DND-41 (cell line): Measurements from ENCODE around the gene TERB2.
"Not testable (repeated sequence)": the region's sequence is repeated elsewhere in the genome, so short reads cannot be mapped to it uniquely, and the experiment has no call there.

Experiments used
- ATAC-seq: fragments of 200-7000 bp; cut with Tn5 transposase; 3 replicates; pipeline ENCODE4 v1.9.1; 2021; ENCODE audit warnings: low read depth; ENCODE audit not compliant: insufficient read depth
- DNase-seq: peaks from one replicate; pipeline ENCODE4 v3.0.0-alpha.2; 2020
- H2AFZ ChIP-seq: 2 replicates; pipeline ENCODE4 v1.6.0; 2012; ENCODE audit warnings: low read depth, low read length
- H3K27ac ChIP-seq: 2 replicates; pipeline ENCODE4 v1.5.1; 2012; ENCODE audit warnings: low read length, inconsistent platforms
- H3K27me3 ChIP-seq: fragments of 200-600 bp; sonication (generic); 2 replicates; pipeline ENCODE4 v1.6.0; 2012; ENCODE audit warnings: low read length, mild to moderate bottlenecking, inconsistent platforms; ENCODE audit not compliant: insufficient read depth, poor library complexity
- H3K36me3 ChIP-seq: 2 replicates; pipeline ENCODE4 v1.5.1; 2012; ENCODE audit warnings: low read length, inconsistent platforms; ENCODE audit not compliant: insufficient read depth
- H3K4me1 ChIP-seq: 2 replicates; pipeline ENCODE4 v1.5.1; 2012; ENCODE audit warnings: mild to moderate bottlenecking, low read length; ENCODE audit not compliant: insufficient read depth
- H3K4me2 ChIP-seq: 2 replicates; pipeline ENCODE4 v1.6.0; 2012; ENCODE audit warnings: mild to moderate bottlenecking, moderate library complexity, low read length, inconsistent platforms; ENCODE audit not compliant: insufficient read depth
- H3K4me3 ChIP-seq, 2 experiments: fragments of 200-600 bp in 1 of 2; shearing (Covaris generic) in 1 of 2; 2 replicates each; pipeline ENCODE4 v1.5.1; 2012 to 2016; ENCODE audit warnings: inconsistent platforms in 2 of 2, low read length in 2 of 2, mild to moderate bottlenecking in 2 of 2, low read depth in 1 of 2, moderate library complexity in 1 of 2
- H3K79me2 ChIP-seq: 2 replicates; pipeline ENCODE4 v1.6.0; 2012; ENCODE audit warnings: low read length, inconsistent platforms; ENCODE audit not compliant: insufficient read depth
- H3K9ac ChIP-seq: 2 replicates; pipeline ENCODE4 v1.6.0; 2012; ENCODE audit warnings: low read depth, mild to moderate bottlenecking, inconsistent platforms, low read length, moderate library complexity
- H3K9me3 ChIP-seq: 2 replicates; pipeline ENCODE4 v1.5.1; 2012; ENCODE audit warnings: low read length, moderate library complexity, mild to moderate bottlenecking, inconsistent platforms; ENCODE audit not compliant: insufficient read depth, severe bottlenecking
- H4K20me1 ChIP-seq: 2 replicates; pipeline ENCODE4 v1.6.0; 2012; ENCODE audit warnings: low read length; ENCODE audit not compliant: insufficient read depth
- EZH2 ChIP-seq: IDR thresholded peaks from 3 replicates; pipeline ENCODE4 v1.6.1; 2012; ENCODE audit warnings: borderline replicate concordance, low read depth, mild to moderate bottlenecking, moderate library complexity, low read length, inconsistent platforms; ENCODE audit not compliant: severe bottlenecking
- TF ChIP-seq, protein P1 (sequence below): IDR thresholded peaks from 2 replicates; pipeline ENCODE4 v1.5.1; 2012; ENCODE audit warnings: borderline replicate concordance, low read length, moderate library complexity, mild to moderate bottlenecking; ENCODE audit not compliant: poor library complexity, severe bottlenecking; ENCODE audit errors: extremely low read depth

Gene TERB2

DNA sequence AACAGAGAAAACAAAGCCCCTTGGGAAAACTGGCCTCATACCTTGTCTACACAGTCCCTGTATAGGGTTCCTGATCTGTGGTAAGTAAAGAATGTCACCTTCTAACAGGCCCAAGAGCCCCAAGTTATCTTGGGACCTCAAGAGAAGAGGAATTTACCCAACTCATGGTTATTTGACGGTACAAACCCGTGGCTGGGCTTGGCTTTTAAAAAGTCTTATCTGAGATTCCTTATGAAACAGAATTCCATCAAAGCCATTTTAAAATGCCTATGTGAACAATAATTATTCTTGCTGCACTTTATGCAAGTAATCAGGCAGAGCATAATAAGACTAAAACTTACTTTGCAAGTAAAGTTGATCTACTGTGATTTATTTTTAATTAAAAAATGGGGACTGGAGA, 52.6 kb downstream of the TERB2 start:
- no peak overlapping the region for H3K9ac ChIP-seq
- H3K79me2 ChIP-seq, result no peaks in the 10 kb centered on the region
- no peaks in the 10 kb centered on the region for H3K4me1 ChIP-seq
- TF ChIP-seq EZH2, result no peak
- TF ChIP-seq, protein P1, sequence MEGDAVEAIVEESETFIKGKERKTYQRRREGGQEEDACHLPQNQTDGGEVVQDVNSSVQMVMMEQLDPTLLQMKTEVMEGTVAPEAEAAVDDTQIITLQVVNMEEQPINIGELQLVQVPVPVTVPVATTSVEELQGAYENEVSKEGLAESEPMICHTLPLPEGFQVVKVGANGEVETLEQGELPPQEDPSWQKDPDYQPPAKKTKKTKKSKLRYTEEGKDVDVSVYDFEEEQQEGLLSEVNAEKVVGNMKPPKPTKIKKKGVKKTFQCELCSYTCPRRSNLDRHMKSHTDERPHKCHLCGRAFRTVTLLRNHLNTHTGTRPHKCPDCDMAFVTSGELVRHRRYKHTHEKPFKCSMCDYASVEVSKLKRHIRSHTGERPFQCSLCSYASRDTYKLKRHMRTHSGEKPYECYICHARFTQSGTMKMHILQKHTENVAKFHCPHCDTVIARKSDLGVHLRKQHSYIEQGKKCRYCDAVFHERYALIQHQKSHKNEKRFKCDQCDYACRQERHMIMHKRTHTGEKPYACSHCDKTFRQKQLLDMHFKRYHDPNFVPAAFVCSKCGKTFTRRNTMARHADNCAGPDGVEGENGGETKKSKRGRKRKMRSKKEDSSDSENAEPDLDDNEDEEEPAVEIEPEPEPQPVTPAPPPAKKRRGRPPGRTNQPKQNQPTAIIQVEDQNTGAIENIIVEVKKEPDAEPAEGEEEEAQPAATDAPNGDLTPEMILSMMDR, result no peak
- no peak overlapping the region for H2AFZ ChIP-seq
- H3K4me2 ChIP-seq, result no peak overlapping the region
- H3K27me3 ChIP-seq, result no peaks in the 10 kb centered on the region
- ATAC-seq (no peak), DNase-seq (no peak)
- H3K27ac ChIP-seq, result no peak overlapping the region
- H4K20me1 ChIP-seq, result no peaks in the 10 kb centered on the region
- H3K9me3 ChIP-seq, result no peaks in the 10 kb centered on the region
- H3K36me3 ChIP-seq, result no peaks in the 10 kb centered on the region
- H3K4me3 ChIP-seq, result no peak overlapping the region

DNA sequence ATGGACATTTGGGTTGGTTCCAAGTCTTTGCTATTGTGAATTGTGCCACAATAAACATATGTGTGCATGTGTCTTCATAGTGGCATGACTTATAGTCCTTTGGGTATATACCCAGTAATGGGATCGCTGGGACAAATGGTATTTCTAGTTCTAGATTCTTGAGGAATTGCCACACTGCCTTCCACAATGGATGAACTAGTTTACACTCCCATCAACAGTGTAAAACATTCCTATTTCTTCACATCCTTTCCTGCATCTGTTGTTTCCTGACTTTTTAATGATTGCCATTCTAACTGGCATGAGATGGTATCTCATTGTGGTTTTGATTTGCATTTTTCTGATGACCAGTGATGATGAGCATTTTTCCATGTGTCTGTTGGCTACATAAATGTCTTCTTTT, 58.6 kb downstream of the TERB2 start:
- not testable (repeated sequence) for H3K4me1 ChIP-seq, H3K27ac ChIP-seq, H3K9ac ChIP-seq, H3K4me3 ChIP-seq, H3K4me2 ChIP-seq, H3K27me3 ChIP-seq, H3K36me3 ChIP-seq, H3K79me2 ChIP-seq, DNase-seq, ATAC-seq, H2AFZ ChIP-seq, H4K20me1 ChIP-seq, H3K9me3 ChIP-seq

DNA sequence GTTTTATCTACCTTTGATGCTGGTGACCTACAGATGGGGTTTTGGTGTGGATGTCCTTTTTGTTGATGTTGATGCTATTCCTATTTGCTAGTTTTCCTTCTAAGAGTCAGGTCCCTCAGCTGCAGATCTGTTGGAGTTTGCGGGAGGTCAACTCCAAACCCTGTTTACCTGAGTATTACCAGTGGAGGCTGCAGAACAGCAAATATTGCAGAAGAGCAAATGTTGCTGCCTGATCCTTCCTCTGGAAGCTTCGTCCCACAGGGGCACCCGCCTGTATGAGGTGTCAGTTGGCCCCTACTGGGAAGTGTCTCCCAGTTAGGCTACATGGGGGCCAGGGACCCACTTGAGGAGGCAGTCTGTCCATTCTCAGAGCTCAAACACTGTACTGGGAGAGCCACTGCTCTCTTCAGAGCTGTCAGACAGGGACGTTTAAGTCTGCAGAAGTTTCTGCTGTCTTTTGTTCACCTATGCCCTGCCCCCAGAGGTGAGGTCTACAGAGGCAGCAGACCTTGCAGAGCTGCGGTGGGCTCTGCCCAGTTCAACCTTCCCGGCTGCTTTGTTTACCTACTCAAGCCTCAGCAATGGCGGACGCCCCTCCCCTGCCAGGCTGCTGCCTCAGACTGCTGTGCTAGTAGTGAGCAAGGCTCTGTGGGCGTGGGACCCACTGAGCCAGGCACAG, 63.9 kb downstream of the TERB2 start:
- H3K4me3 ChIP-seq, DNase-seq, H3K9me3 ChIP-seq, H3K9ac ChIP-seq, H2AFZ ChIP-seq, H3K27ac ChIP-seq, ATAC-seq, H3K27me3 ChIP-seq, H3K36me3 ChIP-seq, H4K20me1 ChIP-seq, H3K4me2 ChIP-seq: not testable (repeated sequence)
- H3K79me2 ChIP-seq, result peaks cover 18% of the 10 kb centered on the region
- H3K4me1 ChIP-seq, result peaks cover 30% of the 10 kb centered on the region

DNA sequence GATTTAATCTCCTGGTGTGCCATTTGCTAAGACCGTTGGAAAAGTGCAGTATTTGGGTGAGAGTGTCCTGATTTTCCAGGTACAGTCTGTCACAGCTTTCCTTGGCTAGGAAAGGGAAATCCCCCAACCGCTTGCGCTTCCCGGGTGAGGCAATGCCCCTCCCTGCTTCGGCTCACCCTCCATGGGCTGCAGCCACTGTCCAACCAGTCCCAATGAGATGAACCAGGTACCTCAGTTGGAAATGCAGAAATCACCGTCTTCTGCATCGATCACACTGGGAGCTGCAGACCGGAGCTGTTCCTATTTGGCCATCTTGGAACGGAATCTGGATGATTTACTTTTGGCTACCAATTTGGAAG, 64.4 kb downstream of the TERB2 start:
- not testable (repeated sequence) for H4K20me1 ChIP-seq, H3K27ac ChIP-seq, H3K4me2 ChIP-seq, H3K36me3 ChIP-seq, H2AFZ ChIP-seq, ATAC-seq, H3K4me3 ChIP-seq, H3K9me3 ChIP-seq, DNase-seq, H3K27me3 ChIP-seq, H3K9ac ChIP-seq
- Histone ChIP-seq H3K4me1 (peaks cover 34% of the 10 kb centered on the region), H3K79me2 (peaks cover 20% of the 10 kb centered on the region)

DNA sequence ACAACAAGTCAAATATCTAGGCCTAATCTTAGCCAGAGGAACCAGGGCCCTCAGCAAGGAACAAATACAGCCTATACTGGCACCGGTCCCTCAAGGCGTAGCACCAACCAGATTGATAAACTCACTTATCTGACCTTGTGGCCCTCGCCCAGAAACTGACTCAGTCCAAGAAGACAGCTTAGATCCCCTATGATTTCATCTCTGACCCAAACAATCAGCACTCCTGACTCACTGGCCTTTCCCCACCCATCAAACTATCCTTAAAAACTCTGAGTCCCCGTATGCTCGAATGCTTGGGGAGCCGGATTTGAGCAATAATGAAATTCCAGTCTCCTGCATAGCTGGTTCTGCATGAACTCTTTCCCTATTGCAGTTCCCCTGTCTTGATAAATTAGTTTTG, 64.9 kb downstream of the TERB2 start:
- H3K27ac ChIP-seq, result no peak overlapping the region
- H3K4me2 ChIP-seq, result no peak overlapping the region
- no peaks in the 10 kb centered on the region for H3K9me3 ChIP-seq
- no peaks in the 10 kb centered on the region for H4K20me1 ChIP-seq
- no peak overlapping the region for H3K9ac ChIP-seq
- peaks cover 38% of the 10 kb centered on the region for H3K4me1 ChIP-seq
- H3K79me2 ChIP-seq, result peaks cover 20% of the 10 kb centered on the region
- DNase-seq (no peak), ATAC-seq (no peak)
- TF ChIP-seq, protein P1, result no peak
- no peak for TF ChIP-seq EZH2
- no peak overlapping the region for H3K4me3 ChIP-seq
- H3K27me3 ChIP-seq, result no peaks in the 10 kb centered on the region
- no peak overlapping the region for H2AFZ ChIP-seq
- no peaks in the 10 kb centered on the region; the same call in 1 of the 2 replicates for H3K36me3 ChIP-seq
